Measurements from ENCODE around the gene THOC7.

The THOC7 gene

GRCh38 chr3:63875510-63875909 is 11.9 kb upstream of the THOC7 start:
- Histone ChIP-seq H3K4me1 (ENCODE audit: control insufficient read depth, insufficient read depth, low read length) (peaks cover 8% of the 10 kb centered on the region), H3K27me3 (ENCODE audit: control insufficient read depth, insufficient read depth, low read length) (no peaks in the 10 kb centered on the region), H3K4me3 (ENCODE audit: low read depth, low read length) (no peak overlapping the region), H3K36me3 (ENCODE audit: control insufficient read depth, insufficient read depth, low read length) (no peaks in the 10 kb centered on the region), H3K9me3 (ENCODE audit: control insufficient read depth, insufficient read depth, low read length) (no peaks in the 10 kb centered on the region), H3K9ac (ENCODE audit: low read depth, low read length) (peak overlapping the region; percentile 10)

DNA sequence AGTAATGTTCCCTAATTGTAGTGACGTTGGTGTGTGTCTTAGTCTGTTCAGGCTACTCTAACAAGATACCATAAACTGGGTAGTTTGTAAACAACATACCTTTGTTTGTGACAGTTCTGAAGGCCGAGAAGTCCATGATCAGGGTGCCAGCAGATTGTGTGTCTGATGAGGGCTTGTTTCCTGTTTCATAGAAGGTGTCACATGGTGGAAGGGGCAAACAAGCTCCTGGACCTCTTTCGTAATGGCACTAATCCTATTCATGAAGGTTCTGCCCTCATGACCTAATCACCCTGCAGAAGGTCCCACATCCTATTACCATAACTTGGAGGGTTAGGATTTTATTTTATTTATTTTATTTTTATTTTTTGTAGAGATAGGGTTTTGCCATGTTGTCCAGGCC is 11.2 kb upstream of the THOC7 start:
- Histone ChIP-seq H3K9ac (ENCODE audit: low read depth, low read length) (no peak overlapping the region), H3K36me3 (ENCODE audit: control insufficient read depth, insufficient read depth, low read length) (no peaks in the 10 kb centered on the region), H3K4me1 (ENCODE audit: control insufficient read depth, insufficient read depth, low read length) (peaks cover 8% of the 10 kb centered on the region), H3K4me3 (ENCODE audit: low read depth, low read length) (no peak overlapping the region), H3K27me3 (ENCODE audit: control insufficient read depth, insufficient read depth, low read length) (no peaks in the 10 kb centered on the region), H3K9me3 (ENCODE audit: control insufficient read depth, insufficient read depth, low read length) (no peaks in the 10 kb centered on the region)

DNA sequence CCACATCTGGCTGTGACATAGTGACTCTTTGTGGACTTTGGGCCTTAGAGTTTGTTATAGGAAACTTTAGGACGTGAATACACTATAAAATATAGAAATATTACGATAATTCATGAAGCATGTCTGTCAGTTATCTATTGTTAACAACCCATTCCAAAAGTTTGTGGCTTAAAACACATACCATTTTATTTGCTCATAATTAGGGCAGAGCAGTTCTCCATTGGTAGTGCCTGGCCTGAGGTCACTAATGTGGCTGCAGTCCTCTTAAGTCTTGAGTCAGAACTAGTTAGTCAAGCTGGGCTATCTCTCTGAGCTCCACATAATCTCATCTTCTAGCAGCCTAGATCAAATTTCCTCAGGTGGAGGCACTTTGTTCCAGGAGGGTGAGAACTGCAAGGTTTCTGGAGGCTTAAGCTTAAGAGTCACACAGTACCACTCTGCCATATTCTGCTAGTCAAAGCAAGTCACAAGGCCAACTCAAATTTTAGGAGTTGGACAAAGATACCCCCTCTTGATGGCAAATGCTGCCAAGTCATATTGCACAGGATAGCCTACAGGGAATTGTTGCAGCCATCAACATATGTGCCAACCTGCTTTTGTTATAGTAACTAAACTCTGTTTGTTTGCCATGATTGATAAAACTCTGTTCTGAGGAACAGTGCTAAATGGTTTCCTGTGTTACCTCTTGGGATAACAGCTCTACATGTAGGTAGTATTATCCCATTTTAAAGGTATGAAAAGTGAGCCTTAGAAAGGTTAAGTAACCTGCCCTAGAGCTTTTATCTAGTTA is 8.7 kb upstream of the THOC7 start:
- no peaks in the 10 kb centered on the region for H3K9me3 ChIP-seq (ENCODE audit: control insufficient read depth, insufficient read depth, low read length)
- no peaks in the 10 kb centered on the region for H3K36me3 ChIP-seq (ENCODE audit: control insufficient read depth, insufficient read depth, low read length)
- H3K4me3 ChIP-seq (ENCODE audit: low read depth, low read length), result no peak overlapping the region
- H3K4me1 ChIP-seq (ENCODE audit: control insufficient read depth, insufficient read depth, low read length), result peaks cover 3% of the 10 kb centered on the region
- no peak overlapping the region for H3K9ac ChIP-seq (ENCODE audit: low read depth, low read length)
- H3K27me3 ChIP-seq (ENCODE audit: control insufficient read depth, insufficient read depth, low read length), result no peaks in the 10 kb centered on the region

DNA sequence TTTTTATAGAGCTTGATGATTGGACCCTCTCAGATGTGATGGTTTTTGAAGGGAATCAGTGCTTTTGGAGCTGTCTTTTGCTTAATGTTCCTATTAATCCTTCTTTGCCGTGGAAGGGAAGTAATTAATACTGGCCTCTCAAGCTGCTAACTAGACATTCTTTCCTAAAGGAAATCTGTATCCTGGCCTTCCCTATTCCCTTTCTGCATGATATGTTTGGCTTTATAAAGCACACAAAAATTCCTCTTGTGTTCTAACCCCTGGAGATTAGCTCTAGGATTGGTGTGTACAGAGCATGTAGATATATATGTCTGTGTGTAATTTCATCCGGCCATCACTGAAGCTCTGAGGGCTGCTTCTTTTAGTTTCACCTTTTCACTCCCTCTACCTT is 7.0 kb upstream of the THOC7 start:
- Histone ChIP-seq H3K36me3 (ENCODE audit: control insufficient read depth, insufficient read depth, low read length) (no peaks in the 10 kb centered on the region), H3K4me3 (ENCODE audit: low read depth, low read length) (no peak overlapping the region), H3K4me1 (ENCODE audit: control insufficient read depth, insufficient read depth, low read length) (peaks cover 3% of the 10 kb centered on the region), H3K27me3 (ENCODE audit: control insufficient read depth, insufficient read depth, low read length) (no peaks in the 10 kb centered on the region), H3K9me3 (ENCODE audit: control insufficient read depth, insufficient read depth, low read length) (no peaks in the 10 kb centered on the region), H3K9ac (ENCODE audit: low read depth, low read length) (no peak overlapping the region)

DNA sequence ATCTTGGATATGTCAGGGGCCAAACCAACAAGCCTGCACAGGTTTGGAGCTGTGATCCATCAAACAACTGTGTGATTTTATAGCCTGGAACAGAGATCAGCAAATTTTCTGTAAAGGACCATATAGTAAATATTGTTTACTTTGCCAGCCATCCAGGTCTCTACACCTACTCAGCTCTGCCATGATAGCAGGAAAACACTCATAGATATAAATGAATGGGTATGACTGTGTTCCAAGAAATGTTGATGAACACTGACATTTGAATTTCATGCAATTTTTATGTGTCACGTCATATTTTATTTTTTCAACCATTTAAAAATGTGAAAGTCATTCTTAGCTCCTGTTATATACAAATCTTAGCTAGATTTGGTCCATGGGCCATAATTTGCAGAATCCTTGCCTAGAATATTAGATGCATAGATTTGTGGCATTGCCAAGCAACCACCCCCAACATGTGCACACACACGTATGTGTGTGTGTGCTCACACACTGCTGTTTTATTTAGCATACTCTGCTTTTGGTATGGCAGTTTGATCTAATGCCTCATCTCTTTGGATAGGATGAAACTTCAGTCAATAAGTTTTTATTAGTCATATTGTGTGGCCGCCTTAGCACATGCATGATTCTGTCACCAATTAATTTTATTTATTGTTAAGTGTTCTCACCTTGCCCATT is 6.5 kb upstream of the THOC7 start:
- no peaks in the 10 kb centered on the region for H3K36me3 ChIP-seq (ENCODE audit: control insufficient read depth, insufficient read depth, low read length)
- no peak overlapping the region for H3K9ac ChIP-seq (ENCODE audit: low read depth, low read length)
- H3K4me3 ChIP-seq (ENCODE audit: low read depth, low read length), result no peak overlapping the region
- H3K27me3 ChIP-seq (ENCODE audit: control insufficient read depth, insufficient read depth, low read length), result no peaks in the 10 kb centered on the region
- peaks cover 3% of the 10 kb centered on the region for H3K4me1 ChIP-seq (ENCODE audit: control insufficient read depth, insufficient read depth, low read length)
- no peaks in the 10 kb centered on the region for H3K9me3 ChIP-seq (ENCODE audit: control insufficient read depth, insufficient read depth, low read length)

GRCh38 chr3:63867225-63867624 is 3.6 kb upstream of the THOC7 start:
- no peaks in the 10 kb centered on the region for H3K9me3 ChIP-seq (ENCODE audit: control insufficient read depth, insufficient read depth, low read length)
- no peaks in the 10 kb centered on the region for H3K27me3 ChIP-seq (ENCODE audit: control insufficient read depth, insufficient read depth, low read length)
- H3K4me1 ChIP-seq (ENCODE audit: control insufficient read depth, insufficient read depth, low read length), result peaks cover 3% of the 10 kb centered on the region

DNA sequence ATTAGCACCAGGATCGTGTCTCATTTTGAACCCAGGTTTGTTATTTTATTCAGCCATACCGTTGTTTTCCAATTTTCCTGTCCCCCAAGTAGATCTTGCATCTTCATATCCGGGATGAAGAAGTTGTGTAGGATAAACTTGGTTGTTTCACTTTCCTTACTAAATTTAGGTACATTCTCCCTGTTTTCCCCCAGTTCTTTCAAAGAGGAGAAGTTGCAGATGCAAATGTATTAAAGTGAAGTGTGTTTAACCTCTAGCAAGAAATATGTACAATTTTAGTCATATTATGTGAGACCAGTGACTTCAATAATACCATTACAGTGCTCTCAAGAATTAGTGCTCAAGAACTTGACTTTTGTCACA is 1.3 kb upstream of the THOC7 start:
- Histone ChIP-seq H3K27me3 (ENCODE audit: control insufficient read depth, insufficient read depth, low read length) (no peaks in the 10 kb centered on the region), H3K4me1 (ENCODE audit: control insufficient read depth, insufficient read depth, low read length) (peaks cover 6% of the 10 kb centered on the region), H3K4me3 (ENCODE audit: low read depth, low read length) (peak overlapping the region; percentile 70), H3K9me3 (ENCODE audit: control insufficient read depth, insufficient read depth, low read length) (no peaks in the 10 kb centered on the region), H3K9ac (ENCODE audit: low read depth, low read length) (peak overlapping the region; percentile 42), H3K36me3 (ENCODE audit: control insufficient read depth, insufficient read depth, low read length) (no peaks in the 10 kb centered on the region)

More at GRCh38 chr3:63867225-63867624, 3.6 kb upstream of the THOC7 start:
- no peaks in the 10 kb centered on the region for H3K36me3 ChIP-seq (ENCODE audit: control insufficient read depth, insufficient read depth, low read length)
- no peak overlapping the region for H3K4me3 ChIP-seq (ENCODE audit: low read depth, low read length)
- H3K9ac ChIP-seq (ENCODE audit: low read depth, low read length), result no peak overlapping the region

DNA sequence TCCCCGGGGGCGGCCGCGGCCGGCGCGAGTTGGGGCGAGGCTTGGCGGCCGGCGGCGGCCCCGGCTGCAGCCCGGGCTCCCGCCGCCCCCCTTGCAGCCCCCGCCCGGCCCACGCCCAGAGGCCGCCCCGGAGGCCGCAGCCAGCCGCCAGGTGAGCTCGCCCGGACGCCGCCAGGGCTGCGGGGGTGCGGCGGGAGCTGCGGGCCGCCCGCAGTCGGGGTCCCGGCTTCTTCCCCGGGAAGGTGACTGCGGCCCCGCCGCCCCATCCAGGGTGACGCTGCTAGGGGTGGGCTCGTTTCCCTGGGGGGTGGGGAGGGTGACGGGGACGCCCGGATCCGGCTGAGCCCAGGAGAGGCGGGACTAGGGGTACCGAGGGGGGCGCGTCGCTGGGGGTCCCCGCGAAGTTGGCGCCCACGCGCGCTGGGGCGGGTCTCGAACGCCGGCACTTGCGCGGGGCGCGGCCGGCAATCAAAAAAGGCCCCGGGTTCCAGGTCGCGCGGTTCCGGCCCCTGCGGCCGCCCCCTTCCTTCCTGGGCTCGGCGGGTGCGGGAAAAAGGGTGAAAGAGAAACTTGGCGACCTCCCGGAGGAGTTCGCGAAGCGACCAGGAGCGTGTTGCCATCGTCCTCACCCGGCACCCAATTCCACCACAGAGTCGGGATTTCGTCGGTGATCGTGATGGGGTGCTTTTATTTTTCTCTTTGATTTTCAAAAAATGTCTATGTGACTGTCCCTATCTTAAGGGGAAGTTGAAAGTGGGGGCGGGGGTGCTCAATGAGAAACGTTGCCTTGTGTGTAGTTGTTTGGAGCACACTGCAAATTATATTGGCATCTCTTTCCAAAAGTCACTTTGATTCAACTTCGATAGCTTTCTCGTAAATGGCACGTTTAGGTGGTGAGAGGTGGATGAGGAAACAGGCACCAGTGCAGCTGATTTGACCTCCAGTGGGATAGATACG is 681 bp upstream of the THOC7 start:
- Histone ChIP-seq H3K4me3 (ENCODE audit: low read depth, low read length) (peak overlapping the region; percentile 70), H3K9me3 (ENCODE audit: control insufficient read depth, insufficient read depth, low read length) (no peaks in the 10 kb centered on the region), H3K4me1 (ENCODE audit: control insufficient read depth, insufficient read depth, low read length) (peaks cover 6% of the 10 kb centered on the region), H3K36me3 (ENCODE audit: control insufficient read depth, insufficient read depth, low read length) (no peaks in the 10 kb centered on the region), H3K27me3 (ENCODE audit: control insufficient read depth, insufficient read depth, low read length) (no peaks in the 10 kb centered on the region), H3K9ac (ENCODE audit: low read depth, low read length) (peak overlapping the region; percentile 42)

GRCh38 chr3:63862804-63863149 is 828 bp downstream of the THOC7 start:
- Histone ChIP-seq H3K4me3 (ENCODE audit: low read depth, low read length) (peak overlapping the region; percentile 83), H3K9me3 (ENCODE audit: control insufficient read depth, insufficient read depth, low read length) (no peaks in the 10 kb centered on the region), H3K4me1 (ENCODE audit: control insufficient read depth, insufficient read depth, low read length) (peaks cover 8% of the 10 kb centered on the region), H3K36me3 (ENCODE audit: control insufficient read depth, insufficient read depth, low read length) (no peaks in the 10 kb centered on the region), H3K27me3 (ENCODE audit: control insufficient read depth, insufficient read depth, low read length) (no peaks in the 10 kb centered on the region), H3K9ac (ENCODE audit: low read depth, low read length) (peak overlapping the region; percentile 91)

GRCh38 chr3:63861306-63861705 is 2.3 kb downstream of the THOC7 start:
- Histone ChIP-seq H3K4me3 (ENCODE audit: low read depth, low read length) (no peak overlapping the region), H3K9me3 (ENCODE audit: control insufficient read depth, insufficient read depth, low read length) (no peaks in the 10 kb centered on the region), H3K4me1 (ENCODE audit: control insufficient read depth, insufficient read depth, low read length) (peaks cover 14% of the 10 kb centered on the region), H3K36me3 (ENCODE audit: control insufficient read depth, insufficient read depth, low read length) (no peaks in the 10 kb centered on the region), H3K9ac (ENCODE audit: low read depth, low read length) (no peak overlapping the region), H3K27me3 (ENCODE audit: control insufficient read depth, insufficient read depth, low read length) (no peaks in the 10 kb centered on the region)

GRCh38 chr3:63860776-63861175 is 2.8 kb downstream of the THOC7 start:
- no peaks in the 10 kb centered on the region for H3K27me3 ChIP-seq (ENCODE audit: control insufficient read depth, insufficient read depth, low read length)
- no peaks in the 10 kb centered on the region for H3K9me3 ChIP-seq (ENCODE audit: control insufficient read depth, insufficient read depth, low read length)
- no peak overlapping the region for H3K9ac ChIP-seq (ENCODE audit: low read depth, low read length)
- peaks cover 19% of the 10 kb centered on the region for H3K4me1 ChIP-seq (ENCODE audit: control insufficient read depth, insufficient read depth, low read length)
- H3K4me3 ChIP-seq (ENCODE audit: low read depth, low read length), result no peak overlapping the region
- H3K36me3 ChIP-seq (ENCODE audit: control insufficient read depth, insufficient read depth, low read length), result no peaks in the 10 kb centered on the region
